Thoracic aorta (tissue), 2 donors: ENCODE results near the gene TRERF1. TPM values are rescaled to one million over a fixed set of nuclear protein-coding genes. Genes with fewer than 3 reads are reported as not detected.
A peak's percentile ranks its signal among the peaks of the same experiment; 100 is the strongest.

Source experiments
- ATAC-seq: fragments of 150-250 bp; one replicate; pipeline ENCODE4 v1.8.0; 2017; ENCODE audit warnings: low read depth; ENCODE audit not compliant: insufficient number of reproducible peaks, low FRiP score
- DNase-seq: peaks from one replicate; pipeline ENCODE4 v3.0.0-alpha.2; 2020; ENCODE audit warnings: low spot score
- H3K27ac ChIP-seq, 2 donors: fragments of 200-600 bp; sonication (generic); 1 replicate in 1 of 2; 2 replicates in 1 of 2; pipeline ENCODE4 v1.5.1; 2016; ENCODE audit warnings: mild to moderate bottlenecking in 2 of 2, moderate library complexity in 2 of 2
- H3K27me3 ChIP-seq: fragments of 200-600 bp; sonication (generic); replicated peaks from 2 replicates; pipeline ENCODE4 v1.6.0; 2016; ENCODE audit warnings: mild to moderate bottlenecking; ENCODE audit not compliant: insufficient read depth
- H3K36me3 ChIP-seq: fragments of 200-600 bp; sonication (generic); one replicate; pipeline ENCODE4 v1.5.1; 2016
- H3K4me1 ChIP-seq, 2 donors: fragments of 200-600 bp; sonication (generic); 1 replicate in 1 of 2; 2 replicates in 1 of 2; pipeline versions ENCODE4 v1.5.1 to v1.6.0; 2016; ENCODE audit warnings: low read depth in 2 of 2, mild to moderate bottlenecking in 1 of 2; ENCODE audit not compliant: control insufficient read depth in 1 of 2
- H3K4me3 ChIP-seq: fragments of 200-600 bp; sonication (generic); 2 replicates; pipeline ENCODE4 v1.5.1; 2016; ENCODE audit warnings: mild to moderate bottlenecking
- H3K9me3 ChIP-seq: fragments of 200-600 bp; sonication (generic); 2 replicates; pipeline ENCODE4 v1.5.1; 2016
- CTCF ChIP-seq: fragments of 200-600 bp; sonication (generic); IDR thresholded peaks from one replicate; pipeline ENCODE4 v1.5.1; 2019; ENCODE audit warnings: antibody characterized with exemption
- total RNA-seq, 2 donors: library from RNA; depleted of rRNA; stranded (reverse); fragments of >200 nt; gene quantifications; one replicate each; pipeline versions ENCODE4 v1.1.0 to v1.2.3, GENCODE V29; 2016

TRERF1 gene
- total RNA-seq, 2 donors from 2014 or later = 4.6 to 5.0 TPM

GRCh38 chr6:42264852-42265390 lies 186.8 kb downstream of the TRERF1 start:
- no peak for TF ChIP-seq CTCF
- Histone ChIP-seq H3K4me1 (no peaks in the 10 kb centered on the region), H3K27ac (no peak overlapping the region), H3K4me3 (no peak overlapping the region), H3K36me3 (no peaks in the 10 kb centered on the region), H3K27me3 (no peaks in the 10 kb centered on the region), H3K9me3 (no peaks in the 10 kb centered on the region)
- ATAC-seq (no peak), DNase-seq (no peak)

GRCh38 chr6:42264162-42264851 lies 187.4 kb downstream of the TRERF1 start:
- Histone ChIP-seq H3K27ac (no peak overlapping the region), H3K36me3 (no peaks in the 10 kb centered on the region), H3K27me3 (no peaks in the 10 kb centered on the region), H3K4me1 (no peaks in the 10 kb centered on the region), H3K9me3 (no peaks in the 10 kb centered on the region), H3K4me3 (no peak overlapping the region)
- DNase-seq (no peak), ATAC-seq (no peak)
- TF ChIP-seq CTCF = no peak

GRCh38 chr6:42263165-42263728 lies 188.5 kb downstream of the TRERF1 start:
- Histone ChIP-seq H3K4me1 (no peaks in the 10 kb centered on the region), H3K9me3 (no peaks in the 10 kb centered on the region), H3K27me3 (no peaks in the 10 kb centered on the region), H3K4me3 (no peak overlapping the region), H3K27ac (no peak overlapping the region), H3K36me3 (no peaks in the 10 kb centered on the region)
- DNase-seq (no peak), ATAC-seq (no peak)
- no peak for TF ChIP-seq CTCF

- Histone ChIP-seq H3K27ac (no peak overlapping the region), H3K4me1 (no peaks in the 10 kb centered on the region), H3K9me3 (no peaks in the 10 kb centered on the region), H3K36me3 (no peaks in the 10 kb centered on the region), H3K27me3 (no peaks in the 10 kb centered on the region), H3K4me3 (no peak overlapping the region)
- DNase-seq = no peak
- peak; percentile 58 for TF ChIP-seq CTCF
- no peak for ATAC-seq
These were observed 190.8 kb downstream of the TRERF1 start for GRCh38 chr6:42260972-42261371.

DNA sequence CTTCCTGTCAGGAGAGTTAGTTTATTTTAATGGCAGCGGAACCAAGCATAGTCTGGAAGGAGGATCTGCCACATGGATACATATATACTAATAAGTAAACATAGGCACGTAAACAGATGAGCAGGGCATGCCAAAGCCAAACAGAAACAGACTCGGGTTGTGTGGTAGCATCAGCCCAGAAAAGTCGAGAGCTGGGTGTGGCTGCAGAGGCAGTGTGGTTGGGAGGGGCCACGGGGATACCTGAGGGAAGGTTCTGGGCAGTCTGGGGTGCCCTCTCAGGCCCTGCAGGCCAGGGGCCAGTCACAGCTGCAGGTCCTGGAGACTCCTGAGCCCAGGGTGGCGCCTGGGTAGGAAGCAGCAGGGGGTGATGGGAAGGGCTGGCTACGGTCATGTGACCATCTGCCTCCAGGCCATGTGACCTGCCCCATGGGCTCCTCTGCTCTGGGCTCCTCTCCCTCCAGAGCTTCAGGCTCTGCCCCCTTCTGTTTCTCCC lies 191.3 kb downstream of the TRERF1 start:
- ATAC-seq (no peak), DNase-seq (no peak)
- TF ChIP-seq CTCF = no peak
- Histone ChIP-seq H3K4me3 (no peak overlapping the region), H3K4me1 (no peaks in the 10 kb centered on the region), H3K27ac (no peak overlapping the region), H3K9me3 (no peaks in the 10 kb centered on the region), H3K27me3 (no peaks in the 10 kb centered on the region), H3K36me3 (no peaks in the 10 kb centered on the region)
